Skeletal muscle cell (primary cell): ENCODE data around the gene IL16.

Experiments
- DNase-seq: peaks from one replicate; pipeline ENCODE4 v3.0.0-alpha.2; 2010; ENCODE audit warnings: low read depth
- H3K4me3 ChIP-seq: 2 replicates; pipeline ENCODE4 v1.5.1; 2011; ENCODE audit warnings: low read depth, mild to moderate bottlenecking, control low read depth, low read length, moderate library complexity

IL16 gene

DNA sequence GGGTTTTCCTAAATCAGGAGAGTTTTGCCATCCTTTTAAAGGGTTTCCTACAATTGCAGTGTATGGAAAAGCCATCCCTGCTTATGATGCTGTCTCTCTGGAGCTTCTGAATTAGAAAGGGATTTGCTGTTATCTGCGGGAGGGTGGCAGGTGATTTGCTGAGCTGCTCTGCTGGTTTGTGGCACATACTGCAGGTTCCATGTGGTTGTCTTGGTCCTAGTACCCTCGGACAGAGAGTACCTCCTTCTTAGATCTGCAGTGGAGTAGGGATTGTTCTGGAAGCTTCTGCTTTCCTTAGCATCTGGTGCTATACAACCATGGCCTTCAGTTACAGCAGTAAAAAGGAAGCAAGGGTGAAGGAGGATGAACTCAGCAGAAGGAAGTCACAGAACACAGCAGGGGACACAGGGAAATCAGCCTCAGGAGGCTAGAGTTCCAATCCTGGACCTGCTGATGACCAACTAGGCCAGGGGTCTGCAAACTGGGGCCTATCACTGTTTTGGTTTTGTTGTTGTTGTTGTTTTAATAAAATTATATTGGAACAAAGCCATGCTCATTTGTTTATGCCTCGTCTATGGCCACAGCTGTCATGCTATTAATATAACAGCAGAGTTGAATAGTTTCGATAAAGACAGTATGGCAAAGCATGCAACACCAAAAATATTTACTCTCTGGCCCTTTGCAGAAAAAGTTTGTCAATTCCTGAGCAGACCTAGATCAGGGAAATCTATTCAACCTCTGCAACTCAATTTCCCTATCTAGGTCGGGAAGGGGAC is 87.8 kb downstream of the IL16 start:
- DNase-seq, result no peak
- no peak overlapping the region for H3K4me3 ChIP-seq

- H3K4me3 ChIP-seq, result no peak overlapping the region
- DNase-seq, result no peak
Measured at GRCh38 chr15:81285461-81285860, 88.8 kb downstream of the IL16 start.

- H3K4me3 ChIP-seq, result no peak overlapping the region
- no peak for DNase-seq
Measured at GRCh38 chr15:81286621-81287121, 90.0 kb downstream of the IL16 start.

DNA sequence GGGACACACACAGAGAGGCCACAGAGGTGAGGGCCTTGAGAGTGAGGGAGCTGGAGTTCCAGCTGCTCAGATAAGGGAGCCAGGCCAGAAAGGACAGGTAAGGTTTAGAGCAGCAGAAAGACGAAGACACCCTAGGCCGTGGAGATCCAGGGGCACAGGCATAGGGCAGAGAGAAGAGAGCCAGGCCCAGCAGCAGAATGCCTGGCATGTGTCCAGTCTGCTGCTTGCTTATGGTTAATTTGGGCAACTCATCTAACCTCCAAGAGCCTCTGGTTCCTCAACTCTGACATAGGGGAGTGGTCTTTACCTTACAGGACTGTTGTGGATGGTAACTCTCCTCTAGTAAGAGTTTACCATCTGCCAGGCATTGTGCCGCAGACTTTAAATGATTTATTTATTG is 91.4 kb downstream of the IL16 start:
- no peak for DNase-seq
- H3K4me3 ChIP-seq, result no peak overlapping the region

- H3K4me3 ChIP-seq, result no peak overlapping the region
- no peak for DNase-seq
Measured at GRCh38 chr15:81288616-81289015, 91.9 kb downstream of the IL16 start.

- DNase-seq, result no peak
- no peak overlapping the region for H3K4me3 ChIP-seq
Measured at GRCh38 chr15:81289910-81290309, 93.2 kb downstream of the IL16 start.

GRCh38 chr15:81291916-81292522 is 95.3 kb downstream of the IL16 start:
- no peak for DNase-seq
- H3K4me3 ChIP-seq, result no peak overlapping the region

GRCh38 chr15:81292523-81293001 is 95.9 kb downstream of the IL16 start:
- DNase-seq, result no peak
- no peak overlapping the region for H3K4me3 ChIP-seq

- no peak overlapping the region for H3K4me3 ChIP-seq
- no peak for DNase-seq
Measured at GRCh38 chr15:81293728-81294515, 97.2 kb downstream of the IL16 start.

- no peak for DNase-seq
- no peak overlapping the region for H3K4me3 ChIP-seq
Measured at GRCh38 chr15:81294516-81294880, 97.8 kb downstream of the IL16 start.

DNA sequence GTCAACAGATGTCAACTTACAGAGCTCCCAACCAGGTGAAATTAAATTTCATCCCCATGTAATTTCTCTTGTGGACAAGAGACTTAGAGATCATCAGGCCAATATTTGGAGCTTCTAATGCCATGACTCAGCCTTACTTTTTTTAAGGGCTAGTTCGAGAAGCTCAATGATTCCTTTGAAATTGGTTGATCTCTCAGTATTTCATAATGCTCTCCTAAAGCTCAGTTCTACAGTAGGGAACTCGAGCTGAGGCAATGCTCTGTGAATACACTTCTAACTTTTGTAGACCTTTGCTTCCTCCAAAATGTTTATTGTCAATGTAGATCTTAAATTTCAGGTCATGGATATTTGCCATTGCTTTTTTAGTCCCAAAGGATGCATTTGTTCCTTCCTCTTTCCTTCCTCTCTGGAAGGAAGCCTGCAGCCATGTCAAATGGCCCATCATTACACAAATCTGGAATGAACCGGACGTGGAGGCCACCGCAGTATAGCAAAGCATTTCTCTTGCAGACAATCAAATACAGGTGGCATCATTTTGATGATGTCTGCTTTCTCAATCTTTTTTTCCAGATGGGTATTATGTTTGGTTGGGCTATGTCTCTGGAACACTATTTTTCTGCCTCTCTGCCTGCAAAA is 98.9 kb downstream of the IL16 start:
- no peak for DNase-seq
- no peak overlapping the region for H3K4me3 ChIP-seq

GRCh38 chr15:81296186-81296585 is 99.5 kb downstream of the IL16 start:
- no peak for DNase-seq
- no peak overlapping the region for H3K4me3 ChIP-seq

GRCh38 chr15:81296673-81297072 is 100.0 kb downstream of the IL16 start:
- H3K4me3 ChIP-seq, result no peak overlapping the region
- no peak for DNase-seq

GRCh38 chr15:81297147-81297572 is 100.5 kb downstream of the IL16 start:
- DNase-seq, result no peak
- H3K4me3 ChIP-seq, result no peak overlapping the region

DNA sequence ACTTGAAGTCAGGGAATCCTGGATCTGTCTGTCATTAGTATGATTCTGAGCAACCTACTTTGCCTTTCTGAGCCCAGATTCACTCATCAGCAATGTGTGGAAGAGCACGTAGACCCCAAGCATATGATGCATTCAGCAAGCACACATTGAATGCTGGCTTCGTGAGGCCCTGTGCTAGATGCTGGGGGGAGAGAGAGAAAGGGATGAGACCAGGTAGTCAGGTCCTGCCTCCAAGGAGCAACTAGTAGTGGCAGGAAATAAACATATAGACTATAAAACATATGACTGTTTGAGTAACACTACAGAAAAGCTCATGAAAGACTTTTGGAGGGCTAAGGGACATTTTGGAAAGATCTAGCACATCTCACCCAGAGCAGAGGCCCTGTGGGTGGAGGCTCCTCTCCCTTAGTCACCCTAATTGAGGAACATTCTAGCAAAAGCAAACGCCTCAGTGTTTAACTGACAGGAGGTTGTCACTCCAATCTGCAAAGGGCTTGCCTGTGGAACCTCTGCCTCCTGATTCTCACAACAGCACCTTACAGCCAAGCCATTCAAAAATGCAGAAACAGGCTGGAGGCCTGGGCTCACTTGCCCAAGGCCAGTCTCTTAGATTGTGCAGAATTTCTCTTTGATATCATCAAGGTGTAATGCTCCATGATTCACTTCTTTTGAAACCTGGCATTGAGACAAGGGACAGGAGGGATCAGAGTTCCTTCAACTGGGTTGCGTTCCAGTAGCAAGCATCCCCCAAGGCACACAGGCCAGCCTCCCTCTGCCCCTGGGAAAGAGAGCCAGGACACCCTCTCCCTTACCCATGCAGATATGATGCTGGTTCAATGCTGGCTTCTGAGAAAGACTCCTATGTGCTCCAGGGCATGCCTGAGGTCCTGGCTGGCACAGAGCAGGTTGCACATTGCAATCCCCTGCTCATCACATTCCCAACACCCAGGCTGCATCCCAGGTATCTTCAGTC is 101.2 kb downstream of the IL16 start:
- no peak for DNase-seq

DNA sequence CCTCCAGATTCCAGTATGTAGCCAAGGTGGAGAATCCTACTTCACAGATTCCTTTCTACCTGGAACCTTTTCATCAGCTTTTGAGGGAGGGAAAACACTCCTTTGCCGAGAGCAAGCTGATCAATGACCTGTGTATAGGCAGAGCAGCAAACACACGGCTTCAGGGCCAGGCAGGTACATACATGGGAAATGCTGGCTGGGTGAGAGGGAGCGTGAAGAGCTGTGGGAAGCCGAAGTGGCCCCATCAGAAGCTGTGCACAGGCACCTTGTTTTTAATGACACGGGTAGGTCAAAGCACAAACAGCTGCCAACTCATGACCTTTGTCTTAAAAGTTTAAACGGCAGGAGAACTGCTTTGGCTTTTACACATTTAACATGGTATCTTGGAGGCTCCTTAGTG is 101.9 kb downstream of the IL16 start:
- no peak for DNase-seq
- H3K4me3 ChIP-seq, result no peak overlapping the region

More for the DNA sequence above, 101.2 kb downstream of the IL16 start:
- H3K4me3 ChIP-seq, result no peak overlapping the region

DNA sequence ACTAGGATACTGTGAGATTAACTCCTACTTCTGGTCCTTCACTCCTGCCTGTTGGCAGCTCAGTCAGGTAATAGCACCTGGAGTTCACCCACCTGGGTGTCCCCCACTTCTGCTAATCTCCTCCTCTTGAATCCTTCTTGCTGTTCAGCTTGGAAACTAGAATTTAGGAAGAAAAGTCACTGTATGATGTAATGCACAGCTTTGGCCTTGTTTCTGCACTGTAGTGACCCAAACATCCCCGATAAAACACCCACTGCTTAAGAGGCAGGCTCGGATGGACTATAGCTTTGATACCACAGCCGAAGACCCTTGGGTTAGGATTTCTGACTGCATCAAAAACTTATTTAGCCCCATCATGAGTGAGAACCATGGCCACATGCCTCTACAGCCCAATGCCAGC is 102.5 kb downstream of the IL16 start:
- no peak for DNase-seq
- no peak overlapping the region for H3K4me3 ChIP-seq

DNA sequence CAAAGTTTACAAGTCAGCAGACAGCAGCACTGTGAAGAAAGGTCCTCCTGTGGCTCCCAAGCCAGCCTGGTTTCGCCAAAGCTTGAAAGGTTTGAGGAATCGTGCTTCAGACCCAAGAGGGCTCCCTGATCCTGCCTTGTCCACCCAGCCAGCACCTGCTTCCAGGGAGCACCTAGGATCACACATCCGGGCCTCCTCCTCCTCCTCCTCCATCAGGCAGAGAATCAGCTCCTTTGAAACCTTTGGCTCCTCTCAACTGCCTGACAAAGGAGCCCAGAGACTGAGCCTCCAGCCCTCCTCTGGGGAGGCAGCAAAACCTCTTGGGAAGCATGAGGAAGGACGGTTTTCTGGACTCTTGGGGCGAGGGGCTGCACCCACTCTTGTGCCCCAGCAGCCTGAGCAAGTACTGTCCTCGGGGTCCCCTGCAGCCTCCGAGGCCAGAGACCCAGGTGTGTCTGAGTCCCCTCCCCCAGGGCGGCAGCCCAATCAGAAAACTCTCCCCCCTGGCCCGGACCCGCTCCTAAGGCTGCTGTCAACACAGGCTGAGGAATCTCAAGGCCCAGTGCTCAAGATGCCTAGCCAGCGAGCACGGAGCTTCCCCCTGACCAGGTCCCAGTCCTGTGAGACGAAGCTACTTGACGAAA is 103.1 kb downstream of the IL16 start:
- DNase-seq, result no peak
- no peak overlapping the region for H3K4me3 ChIP-seq
